NCI-H1092 (cell line): Measurements from ENCODE around the gene GAS5.
"Not testable (repeated sequence)": the region's sequence is repeated elsewhere in the genome, so short reads cannot be mapped to it uniquely, and the experiment has no call there.

Source experiments
- DNase-seq: peaks from one replicate; lab custom pipeline; 2025; lab: John Stamatoyannopoulos, UW

Gene GAS5

DNA sequence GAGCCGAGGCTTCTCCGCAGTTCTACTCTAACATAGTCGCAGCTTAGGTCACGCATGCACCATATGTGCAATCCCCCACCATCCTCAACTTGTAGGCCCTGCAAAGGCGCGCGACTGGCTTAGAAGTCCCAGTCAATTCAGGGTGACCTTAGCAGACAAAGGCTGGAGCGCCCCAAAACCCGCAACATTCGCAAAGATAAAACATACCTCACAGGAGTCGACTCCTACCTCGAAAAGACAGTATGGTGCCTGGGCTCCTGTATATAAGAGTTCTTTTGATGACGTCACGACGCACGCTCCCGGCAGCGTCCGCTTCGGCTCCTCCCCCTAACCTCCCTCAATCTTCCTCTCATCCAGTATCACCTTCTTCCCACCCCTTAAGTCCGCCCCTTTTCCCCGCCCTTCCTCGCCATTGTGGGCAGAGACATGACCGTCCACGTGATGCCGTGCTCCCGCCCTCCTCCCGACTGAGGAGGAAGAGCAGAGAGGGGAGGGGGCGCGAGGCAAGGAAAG, at the start of gene GAS5:
TSS of gene GAS5 (minus strand) at position 237 of the 513 bp plus-strand sequence.
- peak; percentile 100 for DNase-seq

DNA sequence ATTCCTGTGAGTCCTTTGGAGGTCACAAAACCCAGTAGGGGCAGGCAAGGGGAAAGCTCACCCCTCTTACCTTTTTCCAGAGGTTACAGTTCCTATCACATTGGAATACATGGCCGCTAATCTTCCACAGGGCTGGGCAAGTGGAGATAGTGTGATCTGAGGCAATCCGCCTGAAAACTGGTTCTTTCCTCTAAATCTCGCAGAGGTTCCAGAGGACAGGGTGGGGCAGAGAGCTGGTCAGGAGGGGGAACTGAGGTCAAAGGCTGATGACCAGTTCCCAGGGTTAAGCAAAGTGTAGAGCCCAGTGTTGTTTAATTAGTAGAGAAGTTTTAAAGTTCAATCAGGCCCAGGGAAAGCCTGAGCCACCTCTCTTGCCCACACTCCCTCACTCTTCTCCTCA, 49.4 kb upstream of the GAS5 start, which contains the start of gene SERPINC1:
TSS of gene SERPINC1 (minus strand) at position 179 of the 400 bp plus-strand sequence. CDS start at position 111, 68 bp downstream.
- no peak for DNase-seq

DNA sequence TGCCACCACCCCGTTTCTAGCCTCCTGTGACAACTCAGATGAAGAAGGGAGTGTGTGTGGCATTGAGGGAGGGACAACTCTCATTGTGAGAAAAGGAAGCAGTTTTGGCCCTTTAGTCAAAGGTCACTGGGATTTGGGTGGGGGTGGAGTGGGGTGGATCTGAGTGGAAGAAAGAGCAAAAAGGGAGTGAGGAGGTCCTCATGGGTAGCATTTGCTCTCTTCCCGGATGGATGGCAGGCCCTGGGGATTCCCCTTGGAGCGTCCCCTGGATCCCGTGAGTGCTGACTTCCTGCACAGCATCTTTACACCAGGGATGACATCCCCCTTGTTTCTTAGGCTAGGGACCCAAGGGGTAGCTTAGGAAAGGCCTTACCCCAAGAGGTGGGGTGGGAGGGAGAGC, 48.9 kb upstream of the GAS5 start:
- no peak for DNase-seq

DNA sequence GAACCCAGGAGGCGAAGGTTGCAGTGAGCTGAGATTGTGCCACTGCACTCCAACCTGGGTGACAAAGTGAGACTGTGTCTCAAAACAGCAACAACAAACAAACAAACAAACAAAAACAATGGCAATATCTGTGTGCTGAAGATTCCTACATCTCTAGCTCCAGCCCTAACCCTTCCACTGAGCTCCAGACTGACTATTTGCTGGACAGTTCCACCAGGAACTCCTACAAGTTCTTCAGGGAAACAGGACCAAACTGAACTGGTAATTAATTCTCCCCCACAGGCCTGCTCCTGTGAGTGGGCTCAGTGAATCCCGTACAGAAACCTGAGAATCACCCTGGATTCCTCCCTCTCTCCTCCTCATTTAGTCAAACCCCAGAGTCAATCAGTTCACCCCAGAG, 47.8 kb upstream of the GAS5 start:
- DNase-seq = no peak

DNA sequence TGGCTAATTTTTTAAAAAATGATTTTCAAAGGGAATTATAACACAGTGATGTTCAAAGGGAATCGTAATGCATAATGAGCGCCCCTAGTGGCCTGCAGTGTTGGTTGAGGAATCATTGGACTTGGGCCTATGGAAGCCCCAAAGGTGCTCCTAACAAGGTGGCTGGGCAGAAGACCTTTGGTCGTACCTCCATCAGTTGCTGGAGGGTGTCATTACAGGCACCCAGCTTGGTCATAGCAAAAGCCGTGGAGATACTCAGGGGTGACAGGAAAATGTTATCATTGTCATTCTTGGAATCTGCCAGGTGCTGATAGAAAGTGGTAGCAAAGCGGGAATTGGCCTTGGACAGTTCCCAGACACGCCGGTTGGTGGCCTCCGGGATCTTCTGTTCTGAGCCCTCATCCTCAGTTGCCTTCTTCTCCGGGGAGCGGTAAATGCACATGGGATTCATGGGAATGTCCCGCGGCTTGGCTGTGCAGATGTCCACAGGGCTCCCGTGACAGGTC, 46.6 kb upstream of the GAS5 start:
- DNase-seq = no peak

DNA sequence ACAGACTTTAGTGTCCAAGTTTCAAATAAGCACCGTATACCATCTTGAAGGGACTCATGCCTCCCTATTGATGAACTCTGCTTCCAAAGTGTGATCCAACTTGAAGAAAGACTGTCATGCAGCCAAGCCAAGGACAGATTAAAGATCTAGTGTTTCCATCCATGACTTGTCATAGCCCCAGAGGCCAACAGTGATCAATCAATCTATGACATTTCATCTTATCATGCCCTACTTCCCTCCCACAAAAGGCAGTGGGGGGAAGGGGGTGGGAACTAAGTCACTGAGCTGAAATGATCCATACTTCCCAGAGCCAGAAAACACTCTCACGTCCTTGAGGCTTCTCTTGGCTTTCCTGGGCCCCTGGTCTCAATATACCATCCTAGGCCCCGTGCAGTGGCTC, 45.3 kb upstream of the GAS5 start:
- DNase-seq = no peak

DNA sequence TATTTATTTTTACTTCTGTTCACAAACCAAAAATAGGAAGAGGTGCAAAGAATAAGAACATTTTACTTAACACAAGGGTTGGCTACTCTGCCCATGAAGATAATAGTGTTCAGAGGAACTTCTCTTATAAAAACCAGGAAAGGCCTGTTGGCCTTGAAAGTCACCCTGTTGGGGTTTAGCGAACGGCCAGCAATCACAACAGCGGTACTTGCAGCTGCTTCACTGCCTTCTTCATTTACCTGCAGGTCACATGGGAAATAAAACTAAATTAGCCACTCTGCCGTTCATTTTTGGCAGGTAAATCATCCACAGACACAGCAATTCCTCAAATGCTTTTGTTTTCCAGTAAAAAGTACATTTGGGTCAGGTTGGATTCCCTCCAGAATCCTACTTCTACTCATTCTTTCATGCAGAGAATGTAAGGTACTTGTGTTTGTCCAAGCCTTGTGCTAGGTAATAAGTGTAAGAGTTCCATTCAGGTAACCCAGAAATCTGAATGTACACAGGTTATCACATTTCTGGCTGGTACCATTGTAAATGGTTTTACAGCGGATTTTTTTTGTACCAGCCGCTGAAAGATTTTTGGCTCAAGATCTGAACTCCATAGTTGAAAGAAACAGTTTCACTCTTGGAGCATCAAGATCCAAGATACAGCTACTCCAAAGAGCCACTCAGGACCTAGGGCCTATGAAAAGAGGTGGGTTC, 36.2 kb upstream of the GAS5 start:
- DNase-seq = no peak

DNA sequence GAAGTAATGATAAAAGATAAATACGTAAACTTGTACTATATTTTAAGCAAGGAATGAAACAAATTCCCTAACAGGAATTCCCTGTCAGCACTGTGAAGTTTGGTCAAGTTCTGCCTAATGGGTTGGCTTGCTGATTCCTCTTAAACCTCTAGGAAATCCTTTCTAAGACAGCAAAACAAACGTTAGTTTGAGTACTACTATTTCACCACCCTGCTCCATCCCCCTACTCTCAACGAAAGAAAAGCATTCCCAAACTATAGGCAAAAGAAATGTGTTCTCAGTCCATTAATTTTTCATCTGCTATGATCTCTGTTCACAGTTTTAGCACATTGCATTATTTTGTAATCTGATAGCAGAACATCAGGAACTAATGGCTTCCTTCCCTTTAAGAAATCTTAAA, 33.2 kb upstream of the GAS5 start:
- DNase-seq = no peak

DNA sequence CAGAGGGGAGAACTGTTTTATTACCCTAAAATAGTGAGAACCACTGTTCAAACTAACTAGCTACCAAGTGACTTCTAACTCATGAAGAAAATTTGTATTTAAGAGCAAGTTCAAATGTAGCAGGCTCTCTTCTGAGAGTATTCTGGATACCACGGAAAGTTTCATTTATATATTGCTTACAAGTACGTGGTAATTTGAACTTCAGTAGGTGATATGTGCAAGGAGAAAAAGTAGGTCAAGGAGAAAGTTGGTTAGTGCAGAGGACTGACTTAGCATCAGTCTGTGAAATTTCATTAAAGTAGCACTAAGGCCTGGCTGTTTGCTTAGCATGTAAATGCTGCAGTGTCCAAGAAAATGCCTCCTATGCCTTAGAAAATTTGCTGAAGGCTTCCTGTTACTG, 32.6 kb upstream of the GAS5 start:
- DNase-seq = no peak

DNA sequence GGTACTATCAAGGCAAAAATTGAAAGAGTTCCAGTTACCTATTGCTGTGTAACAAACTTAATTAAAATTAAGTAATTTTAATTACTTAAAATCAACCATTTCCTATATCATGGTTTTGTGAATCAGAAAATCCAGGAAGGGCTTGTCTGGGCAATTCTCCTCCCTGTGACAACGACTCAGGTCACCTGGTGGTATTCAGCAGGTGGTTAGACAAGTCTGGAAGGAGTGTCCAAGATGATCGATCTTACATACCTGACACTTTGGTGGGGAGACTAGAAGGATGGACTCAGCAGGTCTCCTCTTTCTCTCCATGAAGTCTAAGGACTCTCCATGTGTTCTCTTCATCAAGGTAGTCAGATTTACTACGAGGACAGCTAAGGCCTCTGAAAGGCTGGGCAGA, 26.4 kb upstream of the GAS5 start:
- DNase-seq = no peak

DNA sequence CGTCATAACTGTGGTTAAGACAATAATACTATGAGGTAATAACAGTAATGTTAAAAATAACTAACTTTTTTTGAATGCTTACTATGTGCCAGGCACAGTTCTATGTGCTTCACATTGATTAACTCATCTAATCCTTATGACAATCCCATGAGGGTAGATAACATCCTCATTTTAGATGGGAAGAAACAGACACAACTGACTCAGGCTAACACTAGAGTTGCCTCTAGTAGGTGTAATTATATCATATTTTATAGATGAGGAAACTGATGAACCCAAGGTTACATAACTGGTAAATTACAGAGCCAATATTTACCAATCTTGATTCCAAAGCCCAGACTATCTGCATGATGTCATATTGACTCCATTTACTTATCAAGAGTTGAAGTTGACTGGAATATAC, 25.8 kb upstream of the GAS5 start:
- no peak for DNase-seq

DNA sequence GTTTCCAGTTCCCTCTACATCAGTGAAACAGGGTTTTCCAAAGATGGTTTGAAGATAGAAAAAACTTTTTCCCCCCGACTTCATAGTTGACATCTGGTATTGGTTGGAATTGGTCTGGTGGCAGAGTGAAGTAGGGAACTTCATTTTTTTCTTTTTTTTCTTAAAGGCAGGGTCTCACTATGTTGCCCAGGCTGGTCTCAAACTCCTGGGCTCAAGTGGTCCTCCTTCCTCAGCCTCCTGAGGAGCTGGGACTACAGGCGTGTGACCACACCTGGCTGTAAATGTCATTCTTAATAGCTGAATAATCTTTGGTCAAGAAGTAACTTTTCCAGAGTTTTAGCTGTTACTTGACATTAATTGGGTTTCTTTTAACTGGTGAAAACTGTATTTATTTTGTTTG, 22.1 kb upstream of the GAS5 start:
- DNase-seq = no peak

DNA sequence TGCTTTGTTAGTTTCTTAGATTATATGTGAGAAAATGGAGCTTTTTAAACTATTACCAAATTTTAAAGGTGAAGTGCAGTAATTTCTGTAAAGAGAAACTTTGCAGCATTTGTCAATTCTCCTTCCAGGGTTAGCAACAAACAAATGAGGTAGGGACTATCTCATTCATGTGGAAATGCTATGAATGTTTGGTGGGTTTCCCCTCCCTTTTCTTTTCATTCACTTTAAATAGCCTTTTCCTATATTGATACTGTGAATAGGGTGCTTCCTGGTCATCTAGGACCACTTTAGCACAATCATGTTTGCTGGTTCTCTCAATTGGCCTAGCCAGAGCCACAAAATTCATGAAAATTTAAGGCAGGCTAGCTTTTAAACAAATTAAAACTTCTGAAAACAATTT, 21.0 kb upstream of the GAS5 start:
- DNase-seq = no peak

DNA sequence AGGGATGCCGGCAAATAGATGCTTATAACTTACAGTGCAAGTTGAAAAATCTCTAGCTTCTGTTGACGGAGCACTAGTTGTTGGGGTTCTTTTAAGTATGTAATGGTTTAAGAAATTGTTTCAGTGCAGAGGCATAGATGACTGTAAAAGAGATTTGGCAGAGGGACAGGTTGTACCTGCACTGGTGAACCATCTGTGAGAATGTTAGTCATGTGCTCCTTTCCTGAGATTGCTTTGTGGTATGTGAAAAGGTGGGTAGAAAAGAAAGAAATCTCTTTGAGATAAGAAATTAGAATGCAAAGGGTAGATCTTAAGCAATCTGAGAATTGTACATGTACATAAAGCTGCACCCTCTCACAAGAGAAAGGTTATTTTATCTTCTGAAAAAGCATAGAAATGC, 19.8 kb upstream of the GAS5 start:
- no peak for DNase-seq

DNA sequence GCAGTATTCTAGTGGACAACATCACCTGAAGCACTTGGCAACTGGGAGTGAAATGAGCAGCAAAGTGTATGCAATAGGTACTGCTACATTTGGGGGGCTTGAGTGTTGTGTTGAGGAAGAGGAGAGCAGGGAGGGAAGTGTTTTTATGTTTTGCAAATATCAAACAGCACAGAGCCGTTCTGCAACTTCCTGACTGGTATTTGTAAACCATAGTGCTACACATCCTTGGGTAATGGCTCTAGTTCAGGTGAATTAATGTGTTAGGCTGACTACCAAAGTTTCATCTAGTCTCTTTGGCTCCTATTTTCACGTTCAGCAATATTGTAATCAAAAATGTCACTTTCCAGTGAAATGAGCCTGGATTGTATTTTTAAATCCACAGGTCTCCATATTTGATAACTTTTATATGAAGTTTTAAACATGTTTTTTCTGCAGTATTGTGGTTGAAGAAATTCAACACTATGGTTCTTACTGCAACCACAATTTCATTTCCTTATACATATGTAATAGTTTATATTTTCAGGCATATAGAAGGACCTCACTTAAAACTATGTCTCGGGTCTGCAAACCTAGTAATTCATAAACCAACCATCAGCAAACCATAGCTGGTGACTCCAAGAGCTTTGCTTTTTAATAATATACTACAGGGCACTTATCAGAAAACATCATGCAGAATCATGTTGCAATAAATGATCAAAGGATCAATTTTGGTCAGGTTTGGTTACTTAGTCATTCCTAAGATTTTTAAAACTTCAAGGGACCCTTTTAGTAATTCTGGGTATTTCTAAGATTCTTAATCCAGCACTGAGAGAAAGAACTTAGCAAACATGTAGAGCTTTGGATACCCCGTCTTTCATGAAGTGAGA, 19.2 kb upstream of the GAS5 start:
- no peak for DNase-seq

DNA sequence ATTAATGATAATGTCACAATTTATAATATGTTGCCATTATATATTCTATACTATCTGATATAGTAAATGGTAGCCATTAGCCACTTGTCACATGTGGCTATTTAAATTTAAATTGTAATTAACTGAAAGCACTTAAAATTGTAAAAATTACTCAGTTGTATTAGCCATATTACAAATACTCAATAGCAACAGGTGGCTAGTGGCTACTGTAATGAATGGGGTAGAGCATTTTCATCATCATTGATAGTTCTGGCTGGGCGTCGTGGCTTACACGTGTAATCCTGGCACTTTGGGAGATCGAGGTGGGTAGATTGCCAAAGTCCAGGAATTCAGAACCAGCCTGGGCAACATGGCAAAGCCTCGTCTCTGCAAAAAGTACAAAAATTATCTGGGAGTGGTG, 16.9 kb upstream of the GAS5 start:
- DNase-seq = no peak

DNA sequence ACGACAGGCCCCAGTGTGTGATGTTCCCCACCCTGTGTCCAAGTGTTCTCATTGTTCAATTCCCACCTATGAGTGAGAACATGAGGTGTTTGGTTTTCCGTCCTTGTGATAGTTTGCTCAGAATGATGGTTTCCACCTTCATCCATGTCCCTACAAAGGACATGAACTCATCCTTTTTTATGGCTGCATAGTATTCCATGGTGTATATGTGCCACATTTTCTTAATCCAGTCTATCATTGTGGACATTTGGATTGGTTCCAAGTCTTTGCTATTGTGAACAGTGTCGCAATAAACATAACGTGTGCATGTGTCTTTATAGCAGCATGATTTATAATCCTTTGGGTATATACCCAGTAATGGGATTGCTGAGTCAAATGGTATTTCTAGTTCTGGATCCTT, 13.3 kb upstream of the GAS5 start:
- DNase-seq = not testable (repeated sequence)

DNA sequence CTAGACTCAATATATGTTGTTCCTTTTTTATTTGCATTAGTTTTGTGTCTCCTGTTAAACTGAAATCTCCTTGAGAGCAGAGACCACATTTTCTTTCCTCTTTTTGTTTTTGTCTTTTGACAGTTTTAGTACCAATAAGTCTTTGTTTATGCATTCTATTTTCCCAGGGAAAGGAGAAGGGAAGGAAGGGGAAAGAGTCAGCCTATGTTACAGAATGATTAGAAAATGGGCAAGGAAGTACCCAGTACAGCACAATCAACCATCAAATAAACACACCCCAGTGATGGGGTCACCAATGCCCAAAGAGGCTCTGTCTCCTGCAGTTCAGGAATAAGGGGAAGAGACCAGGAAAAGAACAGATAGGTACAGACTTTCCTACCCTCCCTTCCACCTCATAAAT, 10.5 kb upstream of the GAS5 start:
- no peak for DNase-seq

DNA sequence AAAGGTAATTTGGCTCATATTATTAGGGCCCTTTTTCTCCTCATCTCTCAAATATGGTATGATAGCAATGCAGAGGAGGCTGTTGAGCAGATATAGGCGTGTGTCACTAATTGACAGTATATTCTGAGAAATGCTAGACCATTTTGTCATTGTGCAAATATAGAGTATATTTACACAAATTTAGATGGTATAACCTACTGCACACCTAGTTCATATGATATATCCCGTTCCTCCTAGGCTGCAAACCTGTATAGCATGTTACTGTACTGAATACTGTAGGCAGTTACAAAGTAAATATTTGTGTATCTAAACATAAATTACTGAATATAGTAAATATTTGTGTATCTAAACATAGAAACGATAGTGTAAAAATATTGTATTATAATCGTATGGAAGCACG, 8.9 kb upstream of the GAS5 start:
- no peak for DNase-seq

DNA sequence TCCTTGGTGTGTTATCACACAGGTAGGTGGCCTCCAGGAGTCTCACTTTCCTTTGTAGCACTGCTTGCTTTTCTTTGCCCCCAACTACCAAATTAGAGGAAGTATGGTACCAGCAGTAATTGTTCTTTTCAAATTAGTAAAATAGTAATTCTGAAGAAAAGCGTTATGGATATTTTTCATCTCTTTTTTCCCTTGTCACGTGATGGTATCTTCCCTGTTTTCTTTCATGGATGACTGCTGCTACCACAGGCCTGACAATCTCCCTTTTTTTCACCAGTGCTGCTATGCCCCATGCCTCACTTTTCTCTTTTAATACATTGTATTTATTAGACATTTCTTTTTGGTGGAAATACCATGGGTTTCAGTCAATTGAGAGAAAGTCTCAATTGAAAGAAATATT, 3.7 kb upstream of the GAS5 start:
- DNase-seq = no peak

DNA sequence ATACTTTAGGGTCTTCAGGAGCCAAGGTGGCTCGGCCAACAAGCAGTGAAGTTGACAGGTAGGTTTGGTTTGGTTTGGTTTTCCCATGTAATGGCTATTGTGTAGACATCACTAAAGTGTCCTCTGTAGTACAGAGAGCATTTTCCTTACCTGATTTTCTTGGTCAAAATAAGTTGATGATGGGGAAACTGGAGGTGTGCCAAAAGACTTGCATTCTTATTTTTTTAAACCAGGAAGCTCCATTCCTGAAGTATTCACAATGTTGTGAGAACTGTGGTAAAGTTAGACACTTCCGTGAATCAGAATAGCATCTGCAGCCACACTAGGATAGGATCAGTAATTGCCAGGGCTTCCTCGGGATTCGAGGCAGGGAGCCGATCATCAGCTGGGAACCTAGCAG, 3.3 kb upstream of the GAS5 start:
- no peak for DNase-seq

DNA sequence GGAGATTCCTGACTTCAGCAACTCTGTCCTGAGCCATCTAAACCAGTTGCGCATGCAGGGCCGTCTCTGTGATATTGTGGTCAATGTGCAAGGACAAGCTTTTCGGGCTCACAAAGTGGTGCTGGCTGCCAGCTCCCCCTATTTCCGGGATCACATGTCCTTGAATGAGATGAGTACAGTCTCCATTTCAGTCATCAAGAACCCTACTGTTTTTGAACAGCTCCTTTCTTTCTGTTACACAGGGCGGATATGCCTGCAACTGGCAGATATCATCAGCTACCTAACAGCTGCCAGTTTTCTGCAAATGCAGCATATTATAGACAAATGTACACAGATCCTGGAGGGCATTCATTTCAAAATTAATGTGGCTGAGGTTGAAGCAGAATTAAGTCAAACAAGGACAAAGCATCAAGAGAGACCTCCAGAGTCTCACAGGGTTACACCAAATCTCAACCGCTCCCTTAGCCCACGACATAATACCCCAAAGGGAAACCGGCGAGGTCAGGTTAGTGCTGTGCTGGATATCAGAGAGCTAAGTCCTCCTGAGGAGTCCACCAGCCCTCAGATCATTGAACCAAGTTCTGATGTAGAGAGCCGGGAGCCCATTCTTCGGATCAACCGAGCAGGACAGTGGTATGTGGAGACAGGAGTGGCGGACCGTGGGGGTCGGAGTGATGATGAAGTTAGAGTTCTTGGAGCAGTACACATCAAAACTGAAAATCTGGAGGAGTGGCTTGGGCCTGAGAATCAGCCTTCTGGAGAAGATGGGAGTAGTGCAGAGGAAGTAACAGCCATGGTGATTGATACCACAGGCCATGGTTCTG, 2.7 kb upstream of the GAS5 start:
- DNase-seq = no peak
